ENCODE results near the gene CDC5L. TPM values are rescaled to one million over a fixed set of nuclear protein-coding genes. Genes with fewer than 3 reads are reported as not detected.
A peak's percentile ranks its signal among the peaks of the same experiment; 100 is the strongest.

Gene CDC5L
- total RNA-seq, 1 donor from 2014 or later: 20.1 TPM

GRCh38 chr6:44366781-44367180, 20.7 kb upstream of the CDC5L start:
- DNase-seq: no peak
- intact Hi-C loops (cut with micrococcal nuclease): no loop called here
- ATAC-seq: no peak

- intact Hi-C loops (cut with micrococcal nuclease): no loop called here
- no peak for DNase-seq
- no peak for ATAC-seq
Observed at GRCh38 chr6:44367681-44368080, 19.8 kb upstream of the CDC5L start.

GRCh38 chr6:44373051-44373450, 14.5 kb upstream of the CDC5L start:
- no peak for ATAC-seq
- DNase-seq: no peak
- intact Hi-C loops (cut with micrococcal nuclease): no loop called here

- no peak for DNase-seq
- intact Hi-C loops (cut with micrococcal nuclease): no loop called here
- no peak for ATAC-seq
Observed at GRCh38 chr6:44373787-44374186, 13.7 kb upstream of the CDC5L start.

- ATAC-seq (no peak), DNase-seq (no peak)
- intact Hi-C loops (cut with micrococcal nuclease): no loop called here
Observed at GRCh38 chr6:44375071-44375470, 12.4 kb upstream of the CDC5L start.

- no peak for DNase-seq
- intact Hi-C loops (cut with micrococcal nuclease): no loop called here
- no peak for ATAC-seq
Observed at GRCh38 chr6:44377484-44377883, 10.0 kb upstream of the CDC5L start.

- ATAC-seq (no peak), DNase-seq (no peak)
- intact Hi-C loops (cut with micrococcal nuclease): no loop called here
Observed at GRCh38 chr6:44377971-44378370, 9.5 kb upstream of the CDC5L start.

- intact Hi-C loops (cut with micrococcal nuclease): no loop called here
- ATAC-seq (peak; percentile 58), DNase-seq (no peak)
Observed at GRCh38 chr6:44381739-44382138, 5.8 kb upstream of the CDC5L start.

GRCh38 chr6:44386364-44386928, 1.1 kb upstream of the CDC5L start:
- intact Hi-C loops (cut with micrococcal nuclease): no loop called here
- ATAC-seq: peak; percentile 8
- DNase-seq: no peak

- peak; percentile 29 for ATAC-seq
- intact Hi-C loops (cut with micrococcal nuclease): no loop called here
- no peak for DNase-seq
Observed at GRCh38 chr6:44386929-44387345, 569 bp upstream of the CDC5L start.

GRCh38 chr6:44388135-44388487, 605 bp downstream of the CDC5L start:
- intact Hi-C loops (cut with micrococcal nuclease): no loop called here
- ATAC-seq (no peak), DNase-seq (no peak)

GRCh38 chr6:44388887-44389286, 1.4 kb downstream of the CDC5L start:
- ATAC-seq (no peak), DNase-seq (no peak)
- intact Hi-C loops (cut with micrococcal nuclease): no loop called here

- DNase-seq (no peak), ATAC-seq (no peak)
- intact Hi-C loops (cut with micrococcal nuclease): no loop called here
Observed at GRCh38 chr6:44390158-44390683, 2.7 kb downstream of the CDC5L start.

GRCh38 chr6:44395501-44395900, 8.0 kb downstream of the CDC5L start:
- ATAC-seq: no peak
- DNase-seq: no peak
- intact Hi-C loops (cut with micrococcal nuclease): no loop called here

- intact Hi-C loops (cut with micrococcal nuclease): no loop called here
- DNase-seq: no peak
- no peak for ATAC-seq
Observed at GRCh38 chr6:44396968-44397367, 9.5 kb downstream of the CDC5L start.

- ATAC-seq: peak; percentile 70
- DNase-seq: no peak
- intact Hi-C loops (cut with micrococcal nuclease): no loop called here
Observed at GRCh38 chr6:44397424-44398164, 10.1 kb downstream of the CDC5L start.

- ATAC-seq: no peak
- intact Hi-C loops (cut with micrococcal nuclease): no loop called here
- no peak for DNase-seq
Observed at GRCh38 chr6:44399991-44400390, 12.5 kb downstream of the CDC5L start.

- ATAC-seq: peak; percentile 41
- no peak for DNase-seq
- intact Hi-C loops (cut with micrococcal nuclease): no loop called here
Observed at GRCh38 chr6:44400572-44400971, 13.1 kb downstream of the CDC5L start.

GRCh38 chr6:44401138-44401537, 13.6 kb downstream of the CDC5L start:
- ATAC-seq (peak; percentile 43), DNase-seq (no peak)
- intact Hi-C loops (cut with micrococcal nuclease): no loop called here

GRCh38 chr6:44404022-44404714, 16.7 kb downstream of the CDC5L start:
- ATAC-seq (no peak), DNase-seq (no peak)
- intact Hi-C loops (cut with micrococcal nuclease): no loop called here

GRCh38 chr6:44404715-44405099, 17.2 kb downstream of the CDC5L start:
- intact Hi-C loops (cut with micrococcal nuclease): no loop called here
- DNase-seq: no peak
- ATAC-seq: no peak

Data from left ventricle myocardium superior (tissue), 1 donor.